Activated CD8-positive, alpha-beta memory T cell treated with anti-CD3 and anti-CD28 coated beads for 36 hours (primary cell): Measurements from ENCODE around the gene TMEM176A. TPM values are rescaled to one million over a fixed set of nuclear protein-coding genes. Genes with fewer than 3 reads are reported as not detected.
"Not testable (repeated sequence)": the region's sequence is repeated elsewhere in the genome, so short reads cannot be mapped to it uniquely, and the experiment has no call there.

Source experiments
- CTCF ChIA-PET: fragments of 350-600 bp; sonication (Branson Sonifier 250); formaldehyde crosslinking; loops from one replicate; lab custom pipeline; 2021; ENCODE audit warnings: antibody characterized with exemption; lab: Charles Lee
- POLR2A ChIA-PET: fragments of 350-600 bp; sonication (Branson Sonifier 250); formaldehyde crosslinking; loops from one replicate; lab custom pipeline; 2021; ENCODE audit warnings: antibody characterized with exemption; lab: Charles Lee
- total RNA-seq, 2 experiments: library from RNA; stranded (reverse); gene quantifications; one replicate each; pipeline ENCODE4 v1.2.3, GENCODE V29; 2021

The TMEM176A gene
- total RNA-seq, 2 experiments from 2014 or later = not detected

DNA sequence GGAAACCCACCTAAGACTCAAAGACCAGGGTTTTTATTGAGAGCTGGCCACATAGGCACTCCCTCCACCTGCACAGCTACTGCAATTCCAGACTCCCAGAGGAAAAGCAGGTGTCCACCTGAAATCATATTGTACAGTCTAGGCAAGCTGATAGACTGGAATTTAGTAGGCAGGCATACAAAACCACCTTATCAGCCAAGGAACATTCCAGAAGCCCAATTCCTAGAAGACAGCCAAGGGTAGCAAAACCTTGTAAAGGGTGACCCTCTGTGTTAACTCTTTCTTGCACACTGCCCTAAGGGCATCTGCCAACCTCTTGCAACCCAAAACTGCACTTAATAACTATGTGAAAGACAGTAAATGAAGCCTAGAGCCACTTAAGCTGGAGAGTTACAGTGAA is 5.3 kb downstream of the TMEM176A start:
- CTCF ChIA-PET = no interaction called here

DNA sequence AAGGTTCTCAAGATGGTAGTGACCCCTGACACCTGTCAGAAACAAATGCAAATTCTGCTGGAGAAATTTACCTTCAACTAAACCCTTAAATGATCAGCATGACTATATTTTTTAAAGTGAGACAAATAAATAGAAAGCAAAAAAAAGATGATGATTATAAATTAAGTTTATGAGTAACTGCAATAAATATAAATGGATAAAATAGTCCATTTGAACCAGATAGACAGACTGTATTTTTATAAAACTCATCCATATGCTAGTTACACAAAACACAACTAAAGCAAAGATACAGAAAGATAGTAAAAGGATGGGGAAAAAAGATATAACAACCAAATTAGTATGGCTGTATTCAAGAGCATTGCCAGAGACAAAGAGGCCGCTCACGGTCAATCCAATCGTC is 5.9 kb downstream of the TMEM176A start:
- CTCF ChIA-PET = no interaction called here

More for the DNA sequence above, 5.3 kb downstream of the TMEM176A start:
- POLR2A ChIA-PET = no interaction called here

DNA sequence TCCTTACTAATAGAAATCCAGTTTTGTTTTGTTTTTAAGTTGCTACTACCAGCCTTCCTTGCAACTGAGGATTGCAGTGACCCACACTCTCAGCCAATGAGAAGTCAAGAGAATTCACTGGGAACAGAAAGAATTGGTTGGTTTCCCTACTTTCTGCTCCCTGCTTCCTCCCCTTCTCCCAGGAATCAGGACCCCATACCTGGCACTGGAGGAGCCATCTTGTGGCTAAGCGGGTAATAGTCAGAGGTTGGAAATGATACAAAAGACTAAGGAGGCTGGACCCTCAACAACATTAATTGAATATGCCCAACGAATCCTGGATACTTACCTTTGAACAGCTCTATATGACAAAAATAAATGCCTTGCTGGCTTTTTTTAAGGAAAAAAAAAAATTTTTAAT is 6.3 kb downstream of the TMEM176A start:
- POLR2A ChIA-PET = no interaction called here

More for the DNA sequence above, 5.9 kb downstream of the TMEM176A start:
- POLR2A ChIA-PET = no interaction called here

DNA sequence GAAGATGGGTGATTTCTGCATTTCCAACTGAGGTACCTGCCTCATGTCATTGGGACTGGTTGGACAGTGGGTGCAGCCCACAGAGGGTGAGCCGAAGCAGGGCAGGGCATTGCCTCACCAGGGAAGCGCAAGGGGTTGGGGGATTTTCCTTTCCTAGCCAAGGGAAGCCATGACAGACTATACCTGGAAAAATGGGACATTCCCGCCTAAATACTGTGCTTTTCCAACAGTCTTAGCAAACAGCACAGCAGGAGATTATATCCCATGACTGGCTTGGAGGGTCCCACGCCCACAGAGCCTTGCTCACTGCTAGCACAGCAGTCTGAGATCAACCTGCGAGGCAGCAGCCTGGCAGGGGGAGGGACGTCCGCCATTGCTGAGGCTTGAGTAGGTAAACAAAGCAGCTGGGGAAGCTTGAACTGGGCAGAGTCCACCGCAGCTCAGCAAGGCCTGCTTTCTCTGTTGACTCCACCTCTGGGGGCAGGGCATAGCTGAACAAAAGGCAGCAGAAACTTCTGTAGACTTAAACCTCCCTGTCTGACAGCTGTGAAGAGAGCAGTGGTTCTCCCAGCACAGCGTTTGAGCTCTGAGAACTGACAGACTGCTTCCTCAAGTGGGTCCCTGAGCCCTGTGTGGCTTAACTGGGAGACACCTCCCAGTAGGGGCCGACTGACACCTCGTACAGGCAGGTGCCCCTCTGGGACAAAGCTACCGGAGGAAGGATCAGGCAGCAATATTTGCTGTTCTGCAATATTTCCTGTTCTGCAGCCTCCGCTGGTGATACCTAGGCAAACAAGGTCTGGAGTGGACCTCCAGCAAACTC is 7.3 kb downstream of the TMEM176A start:
- POLR2A ChIA-PET = not testable (repeated sequence)
- CTCF ChIA-PET = interaction anchor here (1.3 kb wide), 1 partner anchor 70 kb away, joined by 3 read pairs; no protein-coding TSS in a partner anchor

More for the DNA sequence above, 6.3 kb downstream of the TMEM176A start:
- CTCF ChIA-PET = interaction anchor here (1.3 kb wide), 1 partner anchor 70 kb away, joined by 3 read pairs; no protein-coding TSS in a partner anchor

DNA sequence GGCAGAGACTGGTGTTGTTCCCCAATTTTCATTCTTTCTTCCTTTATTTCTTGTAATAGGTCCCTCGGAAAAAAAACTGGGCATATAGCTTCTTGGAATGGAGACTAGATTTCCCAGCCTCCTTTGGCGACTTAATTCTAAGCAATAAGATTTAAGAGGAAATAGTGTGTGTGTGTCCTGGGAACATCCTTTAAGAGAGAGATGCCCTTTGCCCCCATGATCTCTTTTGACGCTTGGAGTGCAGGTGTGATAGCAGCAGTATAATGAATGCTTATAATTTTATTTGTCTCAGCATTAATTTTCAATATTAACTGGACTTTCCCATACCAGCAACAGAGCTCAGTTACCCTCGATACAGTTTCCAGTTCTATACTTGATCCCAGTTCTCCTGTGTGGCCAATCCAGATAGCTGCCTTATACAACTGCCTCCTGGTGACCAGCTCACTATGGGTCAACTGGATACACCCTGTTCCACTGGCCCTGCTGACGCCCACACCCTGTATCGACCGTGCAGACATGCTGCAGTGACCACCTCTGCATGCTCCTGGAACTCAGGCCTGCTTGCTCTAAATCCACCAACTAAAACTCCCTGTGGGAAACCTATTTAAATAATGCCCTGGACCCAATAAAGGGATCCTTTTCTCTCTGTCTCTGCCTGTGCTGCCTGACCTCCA is 13.9 kb downstream of the TMEM176A start:
- ChIA-PET CTCF (no interaction called here), POLR2A (no interaction called here)

DNA sequence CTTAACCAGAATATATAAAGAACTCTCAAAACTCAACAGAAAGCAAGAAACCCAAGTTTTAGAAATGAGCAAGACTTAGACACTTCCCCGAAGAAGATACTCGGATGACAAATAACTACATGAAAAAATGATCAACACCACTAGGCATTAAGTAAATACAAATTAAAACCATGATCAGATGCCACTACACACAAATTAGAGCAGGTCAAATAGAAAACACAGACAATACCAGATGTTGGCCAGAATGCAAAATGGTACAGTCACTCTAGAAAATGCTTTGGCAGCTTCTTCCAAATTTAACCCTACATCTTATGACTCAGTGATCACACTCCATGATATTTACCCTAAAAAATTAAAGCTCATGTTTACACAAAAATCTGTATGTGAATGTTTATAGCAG is 18.4 kb downstream of the TMEM176A start:
- POLR2A ChIA-PET = interaction anchor here (0.6 kb wide), 1 partner anchor 63 kb away, joined by 3 read pairs; no protein-coding TSS in a partner anchor
- CTCF ChIA-PET = interaction anchor here (0.6 kb wide), 1 partner anchor 40 kb away, joined by 4 read pairs; no protein-coding TSS in a partner anchor

DNA sequence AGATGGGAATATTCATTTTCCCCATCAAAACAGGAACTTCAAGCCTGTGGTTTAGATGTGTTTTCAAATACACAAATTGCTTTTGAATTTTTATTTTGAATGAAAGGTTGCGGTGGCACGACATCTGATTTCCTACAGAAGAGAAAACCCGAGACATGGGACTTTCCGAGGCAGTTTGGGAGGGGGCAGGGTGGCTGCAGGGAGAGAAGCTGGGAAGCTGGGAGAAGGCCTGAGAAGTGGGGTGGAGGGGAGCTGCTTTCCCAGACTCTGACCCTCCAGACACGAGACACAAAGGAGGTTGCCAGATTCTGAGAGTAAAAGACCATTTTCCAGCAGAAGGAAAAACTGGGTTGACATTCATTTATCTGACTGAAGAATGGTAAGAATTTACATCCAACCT is 19.6 kb downstream of the TMEM176A start:
- ChIA-PET POLR2A (no interaction called here), CTCF (no interaction called here)

DNA sequence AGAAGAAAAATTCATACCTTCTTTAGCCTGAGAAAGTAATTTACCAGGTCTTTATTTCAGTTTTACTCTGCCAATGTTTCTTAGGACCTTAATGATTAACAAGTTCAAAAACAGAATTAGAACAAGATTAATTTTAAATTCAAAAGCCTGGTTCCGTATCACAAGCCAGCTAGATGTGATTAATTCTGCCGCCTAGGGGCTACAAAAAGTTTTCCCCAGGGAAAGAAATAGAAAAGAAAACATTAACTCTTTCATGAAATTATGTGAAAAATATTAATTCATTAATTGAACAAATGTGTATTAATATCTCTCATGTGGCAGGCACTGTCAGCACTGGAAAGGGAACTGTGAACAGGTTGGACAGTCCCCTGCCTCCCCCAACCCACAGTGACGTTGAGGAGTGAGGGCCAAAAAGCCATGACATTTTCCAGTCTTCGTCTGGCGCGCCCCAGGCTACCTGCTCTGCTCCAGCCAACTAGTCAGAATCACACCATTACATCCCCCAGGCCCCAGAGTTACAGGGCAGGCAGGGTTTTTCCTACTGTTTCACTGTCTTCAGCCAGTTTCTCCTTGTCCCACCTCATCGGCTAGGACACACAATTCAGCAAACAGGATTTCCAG is 20.1 kb downstream of the TMEM176A start:
- POLR2A ChIA-PET = no interaction called here

DNA sequence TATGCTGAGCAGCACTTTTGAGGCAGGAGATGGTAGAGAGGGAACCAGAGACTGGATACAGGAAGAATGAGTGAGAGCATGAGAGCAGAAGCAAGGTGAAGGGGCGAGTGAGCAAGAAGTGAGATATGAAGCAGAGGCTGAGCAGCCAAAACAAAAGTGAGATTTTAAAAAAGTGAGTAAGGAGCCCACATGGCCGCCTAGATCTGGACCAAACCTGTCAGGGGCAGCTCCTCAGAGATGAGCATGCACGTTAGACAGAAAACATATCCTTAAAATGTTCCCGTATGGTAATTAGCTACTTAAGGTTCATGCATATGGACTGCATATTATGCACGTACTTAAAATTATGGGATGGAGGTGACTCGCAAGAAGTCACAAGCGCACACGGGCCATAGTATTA is 22.5 kb downstream of the TMEM176A start:
- ChIA-PET CTCF (no interaction called here), POLR2A (no interaction called here)

More for the DNA sequence above, 20.1 kb downstream of the TMEM176A start:
- CTCF ChIA-PET = no interaction called here

DNA sequence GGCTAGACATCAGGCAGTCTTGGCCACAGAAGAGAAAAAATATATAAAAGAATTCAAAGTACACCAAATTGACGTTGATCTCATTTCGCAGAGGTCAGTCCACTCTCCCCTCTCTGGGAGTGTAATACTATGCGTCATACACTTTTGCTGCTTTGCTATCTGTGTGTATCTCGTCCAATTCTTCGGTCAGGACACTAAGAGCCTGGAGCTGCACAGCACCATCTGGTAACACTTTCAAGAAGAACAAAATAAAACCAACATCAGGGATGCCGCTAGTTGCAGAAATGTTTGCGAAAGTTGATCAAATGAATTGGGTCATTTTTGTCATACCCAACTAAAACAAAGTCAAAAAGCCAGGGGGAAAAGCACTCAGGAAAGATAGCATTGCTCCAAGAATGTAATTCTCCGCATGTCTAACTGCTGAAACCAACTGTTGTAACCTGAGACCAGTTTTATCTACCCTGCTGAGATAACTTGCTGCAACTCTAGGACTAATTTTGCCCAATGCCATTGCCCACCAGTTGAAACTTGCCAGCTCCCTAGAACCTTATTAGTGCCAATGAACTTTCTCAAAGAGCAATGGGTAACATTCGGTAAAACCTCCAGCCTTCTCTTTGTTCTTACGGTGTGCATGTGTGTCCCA is 23.0 kb downstream of the TMEM176A start:
- ChIA-PET CTCF (no interaction called here), POLR2A (no interaction called here)

DNA sequence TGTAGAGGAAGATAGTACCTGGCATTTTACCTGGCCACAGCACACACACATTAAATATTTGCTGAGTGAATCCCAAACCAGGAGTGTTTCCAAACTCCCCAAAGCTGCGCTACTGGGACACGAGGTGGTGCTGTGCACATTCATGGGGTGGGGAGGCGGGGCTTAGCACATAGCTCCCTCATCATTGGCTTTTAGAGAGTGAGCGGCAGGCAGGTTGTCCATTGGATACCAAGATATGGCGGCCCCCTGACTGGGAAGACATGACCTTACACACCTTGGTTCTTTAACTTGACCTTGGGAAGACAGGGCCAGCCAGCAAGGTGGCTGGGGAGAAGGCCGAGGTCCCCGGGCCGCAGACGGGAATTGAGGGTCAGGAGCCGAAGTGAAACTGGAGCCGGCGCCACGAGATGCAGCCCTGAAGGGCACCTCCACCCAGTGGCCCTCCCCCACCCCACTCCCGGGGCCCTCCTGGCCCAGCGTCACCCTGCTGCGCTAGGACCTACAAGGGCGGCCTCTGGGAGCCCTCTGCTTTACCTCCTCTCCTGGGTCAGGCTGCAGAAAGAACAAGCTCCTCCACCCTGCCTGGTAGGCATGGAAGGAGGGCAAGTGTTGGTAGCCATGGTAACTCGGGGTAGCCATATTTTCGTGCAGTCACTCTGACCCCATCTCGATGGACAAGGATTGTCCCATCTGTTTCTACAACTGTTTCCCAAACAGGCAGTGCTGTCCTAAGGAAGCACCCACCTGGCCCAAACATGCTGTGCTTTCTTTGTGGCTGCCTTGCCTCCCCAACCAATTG is 24.0 kb downstream of the TMEM176A start:
- ChIA-PET POLR2A (no interaction called here), CTCF (interaction anchor here (0.6 kb wide), 1 partner anchor 283 kb away, joined by 4 read pairs; no protein-coding TSS in a partner anchor)

DNA sequence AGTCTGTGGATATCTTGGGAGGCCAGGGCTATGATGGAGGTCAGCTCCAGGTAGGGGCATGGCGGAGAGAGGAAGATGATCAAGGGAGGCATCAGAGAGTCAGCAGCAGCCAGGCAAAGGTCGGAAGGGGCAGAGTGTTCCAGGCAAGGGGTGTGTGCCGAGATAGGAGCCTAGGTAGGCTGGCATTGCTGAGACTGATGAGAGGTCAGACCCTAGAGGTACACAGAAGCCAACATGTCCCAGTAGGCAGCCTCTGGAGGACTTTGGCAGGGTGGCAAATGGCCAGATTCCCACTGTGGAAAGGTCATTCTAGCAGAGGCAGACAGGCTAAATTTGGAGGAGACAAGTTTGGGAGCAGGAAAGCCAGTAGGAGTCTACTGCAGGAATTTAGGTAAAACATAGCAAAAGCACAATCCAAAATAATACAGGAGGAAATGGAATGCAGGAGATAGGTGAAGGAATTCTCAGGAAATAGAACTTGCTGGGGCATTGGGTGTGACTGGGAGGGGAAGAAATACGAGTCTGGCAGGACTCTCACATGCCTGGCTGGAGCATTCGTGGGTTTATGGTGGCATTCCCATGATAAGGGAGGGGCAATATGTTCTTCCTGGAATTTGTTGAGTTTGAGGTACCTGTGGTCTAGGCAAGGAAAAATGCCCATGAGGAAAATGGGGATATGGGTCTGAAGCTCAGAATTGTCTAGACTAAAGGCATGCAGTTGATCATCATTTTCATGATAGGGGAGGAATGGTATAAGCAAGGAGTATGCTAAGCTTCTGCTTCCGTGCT is 25.7 kb downstream of the TMEM176A start:
- POLR2A ChIA-PET = no interaction called here
- CTCF ChIA-PET = no interaction called here

DNA sequence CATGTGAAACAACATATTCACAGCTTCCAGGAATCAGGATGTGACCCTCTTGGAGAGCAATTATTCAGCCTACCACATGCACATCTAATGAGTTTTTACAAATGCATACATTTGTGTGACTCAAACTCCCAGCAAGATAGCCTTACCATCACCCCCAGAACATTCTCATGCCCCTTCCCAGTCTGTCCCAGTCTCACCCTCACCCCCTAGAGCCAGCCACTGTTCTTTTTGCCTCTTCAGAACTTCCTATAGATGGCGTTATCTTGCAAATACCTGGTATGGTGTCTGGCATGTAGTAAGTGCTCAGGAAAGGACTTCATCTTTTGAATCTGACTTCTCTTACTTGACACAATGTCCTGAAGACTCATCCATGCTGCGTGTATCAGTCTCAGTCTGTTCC is 27.8 kb downstream of the TMEM176A start:
- POLR2A ChIA-PET = no interaction called here
- CTCF ChIA-PET = no interaction called here

DNA sequence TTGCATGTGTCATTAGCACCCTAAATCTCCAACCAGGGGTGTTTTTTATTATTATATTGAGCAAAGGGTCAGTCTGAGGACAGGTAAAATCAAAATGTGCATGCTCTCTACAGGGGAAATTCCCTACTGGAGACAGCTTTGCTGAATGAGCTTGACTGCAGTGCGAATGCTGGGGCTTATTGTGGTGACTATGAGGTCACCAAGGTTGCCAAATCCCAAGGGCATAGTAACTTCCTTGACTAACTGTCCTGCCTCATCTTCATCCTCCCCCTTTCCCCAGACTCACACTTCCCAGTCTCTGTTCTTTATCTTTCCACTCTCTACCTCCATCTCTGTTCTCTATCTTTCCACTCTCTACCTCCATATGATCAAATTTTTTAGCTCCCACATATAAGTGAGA is 28.9 kb downstream of the TMEM176A start:
- ChIA-PET CTCF (no interaction called here), POLR2A (no interaction called here)

DNA sequence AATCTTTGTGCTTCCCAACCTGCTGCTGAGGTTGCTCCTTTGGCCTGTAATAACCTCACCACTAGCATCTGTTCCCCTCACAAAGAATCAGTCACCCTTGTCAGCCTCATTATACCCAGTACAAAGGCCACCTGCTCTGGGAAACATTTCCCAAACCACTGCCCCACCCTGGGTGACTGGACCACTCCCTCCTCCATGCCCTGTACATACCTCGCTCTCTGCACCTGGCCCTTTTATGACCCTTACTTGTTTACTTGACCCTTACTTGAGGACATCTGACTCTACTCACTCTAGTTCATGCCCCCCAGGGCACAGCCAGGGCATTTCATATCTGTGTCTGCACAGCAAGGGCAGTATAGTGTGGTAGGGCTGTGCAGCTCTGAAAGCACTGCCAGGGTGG is 30.4 kb downstream of the TMEM176A start:
- CTCF ChIA-PET = no interaction called here
- POLR2A ChIA-PET = no interaction called here

DNA sequence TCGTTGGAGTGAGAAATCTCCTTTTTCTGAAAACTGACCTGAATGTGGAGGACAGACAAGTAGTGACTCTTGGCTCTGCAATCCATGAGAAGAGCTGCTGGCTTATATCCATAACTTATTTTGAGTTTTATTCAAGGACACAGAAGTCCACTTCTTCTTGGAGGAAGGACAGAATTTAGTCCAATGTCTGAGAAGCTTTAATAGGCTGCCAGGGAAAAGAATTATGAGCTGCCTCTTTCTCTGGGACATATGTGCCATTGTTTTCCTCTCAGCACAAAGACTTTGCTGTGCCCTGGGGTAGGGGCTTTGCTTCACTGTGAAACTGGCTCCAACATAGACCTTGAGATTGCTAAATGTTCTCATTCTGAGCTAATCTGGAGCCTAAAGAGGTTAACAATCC is 31.3 kb downstream of the TMEM176A start:
- CTCF ChIA-PET = no interaction called here
- POLR2A ChIA-PET = no interaction called here

DNA sequence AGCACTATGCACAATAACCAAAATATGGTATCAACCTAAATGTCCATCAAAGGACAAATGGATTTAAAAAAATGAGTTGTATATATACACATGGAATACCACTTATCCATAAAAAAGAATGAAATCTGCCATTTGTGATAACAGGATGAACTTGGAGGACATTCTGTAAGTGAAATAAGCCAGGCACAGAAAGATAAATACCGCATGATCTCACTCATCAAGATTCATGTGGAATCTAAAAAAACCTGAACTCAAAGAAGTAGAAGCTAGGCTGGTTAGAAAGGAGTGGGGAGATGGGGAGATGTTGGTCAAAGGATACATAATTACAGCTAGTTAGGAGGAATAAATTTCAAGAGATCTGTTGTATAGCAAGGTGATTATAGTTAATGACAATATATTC is 34.5 kb downstream of the TMEM176A start:
- ChIA-PET CTCF (no interaction called here), POLR2A (no interaction called here)

DNA sequence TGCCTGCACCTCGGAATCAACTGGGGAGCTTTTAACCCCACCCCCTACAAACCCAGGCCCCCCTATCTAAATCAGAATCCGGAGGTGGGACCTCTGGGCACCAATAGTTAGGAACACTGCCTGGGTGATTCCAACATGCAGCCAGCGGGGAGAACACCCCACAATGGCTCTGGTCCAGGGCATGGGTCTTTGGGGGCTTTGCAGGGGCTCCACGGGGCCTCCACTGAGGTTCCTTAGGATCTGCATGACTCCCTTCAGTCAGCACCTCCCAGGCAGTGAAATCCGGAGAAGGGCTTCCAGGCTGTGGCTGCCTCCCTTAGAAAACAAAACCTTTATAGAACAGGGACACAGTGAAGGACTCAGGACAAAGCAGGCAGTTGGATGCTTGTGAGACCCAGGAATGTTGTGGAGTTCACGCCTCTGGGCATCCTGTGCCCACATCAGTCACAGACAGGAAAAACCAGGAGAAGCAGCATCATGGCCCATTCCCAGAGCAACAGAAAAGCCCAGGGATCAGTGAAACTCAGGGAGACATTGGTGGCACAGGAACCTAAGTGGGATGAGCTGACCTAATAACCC is 35.2 kb downstream of the TMEM176A start:
- ChIA-PET CTCF (interaction anchor here (1.6 kb wide), 1 partner anchor 57 kb away, joined by 3 read pairs; no protein-coding TSS in a partner anchor), POLR2A (no interaction called here)
